ENCODE data around the gene CACNA1C.

GRCh38 chr12:2487278-2487677 lies 434.5 kb downstream of the CACNA1C start:
- no peak for TF ChIP-seq POLR2A (IDR thresholded peaks at IDR 0.05)
- TF ChIP-seq CTCF (IDR thresholded peaks at IDR 0.05), result no peak
- no peak for TF ChIP-seq EP300 (IDR thresholded peaks at IDR 0.05)

Measured in tibial nerve (tissue), 4 donors.